HL-60 (cell line): ENCODE results near the gene PTPRD.

Source experiments
- DNase-seq, 2 experiments: peaks; one replicate each; pipeline ENCODE4 v3.0.0-alpha.2; 2010 to 2020; ENCODE audit warnings: low read depth in 1 of 2, low spot score in 1 of 2
- H3K27ac ChIP-seq: fragments of 250-450 bp; sonication (Bioruptor Pico); replicated peaks from 2 replicates; pipeline ENCODE4 v1.5.1; 2020; ENCODE audit warnings: mild to moderate bottlenecking, moderate library complexity
- H3K27me3 ChIP-seq: fragments of 250-450 bp; sonication (Bioruptor Pico); 2 replicates; pipeline ENCODE4 v1.5.1; 2021; ENCODE audit warnings: mild to moderate bottlenecking, moderate library complexity; ENCODE audit not compliant: insufficient read depth, poor library complexity, severe bottlenecking
- H3K4me3 ChIP-seq: replicated peaks from 2 replicates; pipeline ENCODE4 v1.5.1; 2011; ENCODE audit warnings: mild to moderate bottlenecking, control low read depth, low read length; ENCODE audit not compliant: insufficient read depth
- GABPA ChIP-seq: IDR thresholded peaks from 2 replicates; pipeline ENCODE4 v1.6.1; 2012; ENCODE audit warnings: low read depth
- POLR2AphosphoS5 ChIP-seq: IDR thresholded peaks from 2 replicates; pipeline ENCODE4 v1.6.1; 2012; ENCODE audit warnings: low read depth
- SPI1 ChIP-seq: IDR thresholded peaks from 2 replicates; pipeline ENCODE4 v1.6.1; 2012; ENCODE audit warnings: low read depth, mild to moderate bottlenecking, borderline replicate concordance
- TF ChIP-seq, protein P1 (sequence below): IDR thresholded peaks from one replicate; pipeline ENCODE4 v1.5.1; 2011; ENCODE audit warnings: low read length, control low read depth, inconsistent platforms; ENCODE audit not compliant: insufficient read depth
- TF ChIP-seq, protein P2 (sequence below): IDR thresholded peaks from 2 replicates; pipeline ENCODE4 v1.6.1; 2012; ENCODE audit warnings: low read depth; ENCODE audit not compliant: insufficient replicate concordance

PTPRD gene

DNA sequence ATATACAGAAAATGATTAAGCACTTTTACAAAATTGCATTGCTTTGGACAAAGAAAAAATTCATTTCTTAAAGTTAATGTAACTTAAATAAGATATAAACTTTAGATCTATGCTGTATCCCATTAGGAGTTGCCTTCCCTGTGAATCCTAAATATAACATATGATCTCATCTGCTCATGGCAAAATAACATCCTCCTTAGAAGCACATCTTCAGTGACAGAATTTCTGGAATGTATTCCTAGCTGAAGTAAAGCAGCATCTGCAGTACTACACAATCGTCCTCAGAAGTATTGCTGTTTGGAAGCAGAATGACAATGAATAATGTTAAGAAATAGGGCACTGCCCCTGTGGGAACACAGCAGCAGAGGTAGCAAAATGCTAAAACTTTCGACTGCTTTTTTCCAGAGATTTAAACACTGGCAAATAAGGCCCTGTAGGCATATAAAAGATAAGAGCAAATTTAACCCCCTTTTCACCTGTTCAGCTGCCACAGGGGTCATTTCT lies 571.0 kb downstream of the PTPRD start:
- Histone ChIP-seq H3K27ac (no peak overlapping the region), H3K4me3 (no peak overlapping the region), H3K27me3 (no peaks in the 10 kb centered on the region)
- no peak for DNase-seq
- TF ChIP-seq GABPA (no peak), SPI1 (no peak), POLR2AphosphoS5 (no peak)
- TF ChIP-seq, protein P1, sequence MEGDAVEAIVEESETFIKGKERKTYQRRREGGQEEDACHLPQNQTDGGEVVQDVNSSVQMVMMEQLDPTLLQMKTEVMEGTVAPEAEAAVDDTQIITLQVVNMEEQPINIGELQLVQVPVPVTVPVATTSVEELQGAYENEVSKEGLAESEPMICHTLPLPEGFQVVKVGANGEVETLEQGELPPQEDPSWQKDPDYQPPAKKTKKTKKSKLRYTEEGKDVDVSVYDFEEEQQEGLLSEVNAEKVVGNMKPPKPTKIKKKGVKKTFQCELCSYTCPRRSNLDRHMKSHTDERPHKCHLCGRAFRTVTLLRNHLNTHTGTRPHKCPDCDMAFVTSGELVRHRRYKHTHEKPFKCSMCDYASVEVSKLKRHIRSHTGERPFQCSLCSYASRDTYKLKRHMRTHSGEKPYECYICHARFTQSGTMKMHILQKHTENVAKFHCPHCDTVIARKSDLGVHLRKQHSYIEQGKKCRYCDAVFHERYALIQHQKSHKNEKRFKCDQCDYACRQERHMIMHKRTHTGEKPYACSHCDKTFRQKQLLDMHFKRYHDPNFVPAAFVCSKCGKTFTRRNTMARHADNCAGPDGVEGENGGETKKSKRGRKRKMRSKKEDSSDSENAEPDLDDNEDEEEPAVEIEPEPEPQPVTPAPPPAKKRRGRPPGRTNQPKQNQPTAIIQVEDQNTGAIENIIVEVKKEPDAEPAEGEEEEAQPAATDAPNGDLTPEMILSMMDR = no peak
- TF ChIP-seq, protein P2, sequence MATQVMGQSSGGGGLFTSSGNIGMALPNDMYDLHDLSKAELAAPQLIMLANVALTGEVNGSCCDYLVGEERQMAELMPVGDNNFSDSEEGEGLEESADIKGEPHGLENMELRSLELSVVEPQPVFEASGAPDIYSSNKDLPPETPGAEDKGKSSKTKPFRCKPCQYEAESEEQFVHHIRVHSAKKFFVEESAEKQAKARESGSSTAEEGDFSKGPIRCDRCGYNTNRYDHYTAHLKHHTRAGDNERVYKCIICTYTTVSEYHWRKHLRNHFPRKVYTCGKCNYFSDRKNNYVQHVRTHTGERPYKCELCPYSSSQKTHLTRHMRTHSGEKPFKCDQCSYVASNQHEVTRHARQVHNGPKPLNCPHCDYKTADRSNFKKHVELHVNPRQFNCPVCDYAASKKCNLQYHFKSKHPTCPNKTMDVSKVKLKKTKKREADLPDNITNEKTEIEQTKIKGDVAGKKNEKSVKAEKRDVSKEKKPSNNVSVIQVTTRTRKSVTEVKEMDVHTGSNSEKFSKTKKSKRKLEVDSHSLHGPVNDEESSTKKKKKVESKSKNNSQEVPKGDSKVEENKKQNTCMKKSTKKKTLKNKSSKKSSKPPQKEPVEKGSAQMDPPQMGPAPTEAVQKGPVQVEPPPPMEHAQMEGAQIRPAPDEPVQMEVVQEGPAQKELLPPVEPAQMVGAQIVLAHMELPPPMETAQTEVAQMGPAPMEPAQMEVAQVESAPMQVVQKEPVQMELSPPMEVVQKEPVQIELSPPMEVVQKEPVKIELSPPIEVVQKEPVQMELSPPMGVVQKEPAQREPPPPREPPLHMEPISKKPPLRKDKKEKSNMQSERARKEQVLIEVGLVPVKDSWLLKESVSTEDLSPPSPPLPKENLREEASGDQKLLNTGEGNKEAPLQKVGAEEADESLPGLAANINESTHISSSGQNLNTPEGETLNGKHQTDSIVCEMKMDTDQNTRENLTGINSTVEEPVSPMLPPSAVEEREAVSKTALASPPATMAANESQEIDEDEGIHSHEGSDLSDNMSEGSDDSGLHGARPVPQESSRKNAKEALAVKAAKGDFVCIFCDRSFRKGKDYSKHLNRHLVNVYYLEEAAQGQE = no peak

DNA sequence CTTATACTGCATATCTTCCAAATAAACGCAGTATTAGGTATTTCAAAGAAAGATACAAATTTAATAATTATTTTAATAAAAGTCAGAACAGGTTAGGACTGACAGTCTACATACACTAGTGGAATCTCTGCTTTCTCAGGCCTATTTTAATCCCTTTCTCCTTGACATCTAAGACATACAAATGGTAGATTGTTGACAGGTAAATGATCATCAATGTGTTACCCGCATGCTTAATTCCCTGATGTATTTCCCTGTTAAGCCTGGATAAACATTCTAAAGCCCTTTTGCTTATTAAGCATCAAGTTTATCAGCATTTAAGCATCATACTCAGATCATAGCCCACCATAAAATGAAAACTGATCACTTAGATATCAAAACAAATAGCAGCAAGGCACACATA lies 576.7 kb downstream of the PTPRD start:
- Histone ChIP-seq H3K27ac (no peak overlapping the region), H3K27me3 (no peaks in the 10 kb centered on the region), H3K4me3 (no peak overlapping the region)
- DNase-seq = no peak
- TF ChIP-seq, protein P2 = no peak
- TF ChIP-seq POLR2AphosphoS5 (no peak), SPI1 (no peak), GABPA (no peak)
- TF ChIP-seq, protein P1 = no peak

DNA sequence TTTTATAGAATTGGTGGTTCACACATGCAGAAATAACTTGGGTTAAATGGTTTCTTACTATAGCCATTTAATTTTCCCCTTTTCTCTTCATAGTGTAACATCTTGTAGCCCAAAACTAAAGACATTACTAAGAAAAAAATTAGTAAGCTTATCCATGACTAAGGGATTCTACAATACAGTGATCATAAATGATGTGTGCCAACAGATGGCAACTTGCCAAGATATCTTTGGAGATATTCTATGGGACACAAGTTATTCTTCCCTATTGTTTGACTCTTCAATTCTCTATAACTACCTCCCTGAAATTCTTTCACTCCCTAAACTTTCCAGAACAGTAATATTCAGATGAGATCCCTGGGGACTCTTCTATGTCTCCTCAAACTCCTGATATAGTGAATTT lies 580.6 kb downstream of the PTPRD start:
- TF ChIP-seq, protein P2 = no peak
- no peak for TF ChIP-seq POLR2AphosphoS5
- no peak for TF ChIP-seq GABPA
- TF ChIP-seq SPI1 = no peak
- TF ChIP-seq, protein P1 = no peak
- no peak overlapping the region for H3K27ac ChIP-seq
- DNase-seq = no peak
- no peak overlapping the region for H3K4me3 ChIP-seq
- H3K27me3 ChIP-seq = no peaks in the 10 kb centered on the region
